HepG2 (cell line): ENCODE results near the gene USP30. TPM values are rescaled to one million over a fixed set of nuclear protein-coding genes. Genes with fewer than 3 reads are reported as not detected.

ENCODE experiments used
- ATAC-seq: fragments of 200-7000 bp; cut with Tn5 transposase; 3 replicates; pipeline ENCODE4 v1.9.1; 2020; ENCODE audit warnings: mild to moderate bottlenecking, moderate library complexity
- BruUV-seq: library from RNA; stranded (reverse); fragments of 400-500 nt; replicated peaks from 2 replicates; lab custom pipeline; 2021; lab: Mats Ljungman, UMichigan
- CTCF ChIA-PET: fragments of 300-600 bp; formaldehyde crosslinking; extraction: SDS; loops from one replicate; lab custom pipeline; 2021; ENCODE audit warnings: low total read pairs, inconsistent platforms, low intra/inter-chr PET ratio; lab: Yijun Ruan, JAX
- POLR2A ChIA-PET: fragments of 350-600 bp; sonication (Branson Sonifier 250); formaldehyde crosslinking; loops from one replicate; lab custom pipeline; 2020; ENCODE audit warnings: antibody characterized with exemption, inconsistent platforms; lab: Yijun Ruan, JAX
- DNase-seq: peaks from one replicate; pipeline ENCODE4 v3.0.0-alpha.2; 2015; ENCODE audit warnings: low spot score
- FAIRE-seq: peaks from 3 replicates; lab custom pipeline; 2011; peaks lifted over from hg19 to GRCh38; lab: Jason Lieb, UNC
- H2AFZ ChIP-seq: one replicate; pipeline ENCODE4 v1.6.1; 2011; ENCODE audit warnings: low read length, inconsistent platforms
- H3K27ac ChIP-seq: fragments of 300-600 bp; 3 replicates; pipeline ENCODE4 v1.8.0; 2011; ENCODE audit warnings: mixed run types, mild to moderate bottlenecking, mixed read lengths, low read length, inconsistent platforms; ENCODE audit not compliant: insufficient read depth; ENCODE audit errors: extremely low read length
- H3K27me3 ChIP-seq, 2 experiments: fragments of 200-600 bp in 1 of 2; 2 replicates in 1 of 2; 3 replicates in 1 of 2; pipeline versions ENCODE4 v1.6.0 to v1.8.0; 2011; ENCODE audit warnings: low read length in 2 of 2, mild to moderate bottlenecking in 2 of 2, moderate library complexity in 2 of 2, inconsistent platforms in 1 of 2; ENCODE audit not compliant: insufficient read depth in 2 of 2, control insufficient read depth in 1 of 2
- H3K36me3 ChIP-seq, 2 experiments: fragments of 200-600 bp in 1 of 2; replicated peaks in 1 of 2; 2 replicates in 1 of 2; 3 replicates in 1 of 2; pipeline versions ENCODE4 v1.5.1 to v1.8.0; 2011; ENCODE audit warnings: low read length in 2 of 2, inconsistent platforms in 1 of 2; ENCODE audit not compliant: insufficient read depth in 2 of 2, control insufficient read depth in 1 of 2
- H3K4me1 ChIP-seq: 2 replicates; pipeline ENCODE4 v1.5.1; 2012; ENCODE audit warnings: low read length, inconsistent platforms; ENCODE audit not compliant: insufficient read depth
- H3K4me2 ChIP-seq: 2 replicates; pipeline ENCODE4 v1.6.0; 2011; ENCODE audit warnings: low read depth, low read length, inconsistent platforms
- H3K4me3 ChIP-seq, 3 experiments: fragments of 200-600 bp in 1 of 3; sonication (generic), shearing (Covaris generic) in 1 of 3; replicated peaks in 1 of 3; 2 replicates each; pipeline ENCODE4 v1.5.1; 2011 to 2016; ENCODE audit warnings: low read length in 3 of 3, inconsistent platforms in 2 of 3, low read depth in 2 of 3, mild to moderate bottlenecking in 2 of 3, control low read depth in 1 of 3, mixed read lengths in 1 of 3; ENCODE audit not compliant: insufficient read depth in 1 of 3
- H3K79me2 ChIP-seq: one replicate; pipeline ENCODE4 v1.6.1; 2011; ENCODE audit warnings: low read length, inconsistent platforms; ENCODE audit not compliant: insufficient read depth
- H3K9ac ChIP-seq: 2 replicates; pipeline ENCODE4 v1.6.0; 2011; ENCODE audit warnings: mild to moderate bottlenecking, low read depth, low read length, inconsistent platforms; ENCODE audit not compliant: insufficient read depth
- H3K9me3 ChIP-seq: 2 replicates; pipeline ENCODE4 v1.5.1; 2012; ENCODE audit warnings: mild to moderate bottlenecking, low read length
- H4K20me1 ChIP-seq: 2 replicates; pipeline ENCODE4 v1.6.0; 2011; ENCODE audit warnings: inconsistent platforms, mild to moderate bottlenecking, low read length, moderate library complexity; ENCODE audit not compliant: insufficient read depth
- CEBPG ChIP-seq: IDR thresholded peaks from 2 replicates; pipeline ENCODE4 v1.6.1; 2016
- TEAD2 ChIP-seq: sonication (generic); formaldehyde crosslinking; IDR thresholded peaks from 2 replicates; pipeline ENCODE4 v1.9.0; 2021; ENCODE audit warnings: missing genetic modification reagents
- ZBTB8A ChIP-seq: sonication (generic); formaldehyde crosslinking; IDR thresholded peaks from 2 replicates; pipeline ENCODE4 v1.4.0; 2020; ENCODE audit warnings: mild to moderate bottlenecking, low read depth, missing genetic modification reagents, borderline replicate concordance
- ZKSCAN8 ChIP-seq: IDR thresholded peaks from 2 replicates; pipeline ENCODE4 v1.6.1; 2016; ENCODE audit warnings: borderline replicate concordance, missing genetic modification reagents, missing compliant biosample characterization
- ZNF17 ChIP-seq: sonication (generic); formaldehyde crosslinking; IDR thresholded peaks from 2 replicates; pipeline ENCODE4 v1.5.0; 2020; ENCODE audit warnings: mild to moderate bottlenecking, missing genetic modification reagents
- WGBS: methylation state at CpG from one replicate; pipeline ENCODE4 v1.1.6; 2017; ENCODE audit warnings: low lambda C conversion rate; 5-methylcytosine and 5-hydroxymethylcytosine counted together
- in situ Hi-C: cut with HindIII; loops from 2 replicates; pipeline ENCODE4 v1.10.0; 2017; ENCODE audit warnings: low pct_unique_long_range_greater_than_20kb; ENCODE audit not compliant: extremely low pct_ligation_motif_present
- intact Hi-C: fragments of 100-400 bp; cut with micrococcal nuclease; formaldehyde crosslinking; loops from one replicate; pipeline ENCODE4 v1.10.0; 2022; ENCODE audit not compliant: unreplicated experiment
- polyA plus RNA-seq, 8 experiments: library from polyadenylated mRNA; depleted of rRNA in 3 of 8; stranded (reverse) in 7 of 8; unstranded in 1 of 8; fragments of >200 nt; fragmentation: Illumina TruSeq in 4 of 8; extraction: Trizol in 4 of 8; gene quantifications; 2 replicates each; pipeline versions ENCODE4 v1.2.1 to v1.2.3, GENCODE V29; 2011 to 2016; ENCODE audit warnings: low read depth in 4 of 8, missing spikeins in 1 of 8, mixed read lengths in 1 of 8; ENCODE audit not compliant: insufficient read depth in 1 of 8
- total RNA-seq, 5 experiments: library from RNA; depleted of rRNA; stranded (reverse); fragments of >200 nt; fragmentation: Illumina TruSeq; extraction: Trizol; gene quantifications; 2 replicates each; pipeline ENCODE4 v1.2.3, GENCODE V29; 2016; ENCODE audit warnings: low read depth in 1 of 5
- TF ChIP-seq, protein P1 (sequence below): sonication (generic); formaldehyde crosslinking; conservative IDR thresholded peaks from 2 replicates; pipeline ENCODE4 v1.8.0; 2022; ENCODE audit warnings: missing genetic modification reagents
- TF ChIP-seq, protein P2 (sequence below), 2 experiments: sonication (generic) in 1 of 2; formaldehyde crosslinking in 1 of 2; IDR thresholded peaks; 2 replicates each; pipeline versions ENCODE4 v1.5.1 to v1.6.1; 2011 to 2020; ENCODE audit warnings: borderline replicate concordance in 1 of 2, low read depth in 1 of 2, low read length in 1 of 2, mild to moderate bottlenecking in 1 of 2, missing genetic modification reagents in 1 of 2, moderate library complexity in 1 of 2
- TF ChIP-seq, protein P3 (sequence below), 2 experiments: sonication (generic) in 1 of 2; formaldehyde crosslinking in 1 of 2; IDR thresholded peaks; 2 replicates each; pipeline versions ENCODE4 v1.6.1 to v1.9.0; 2014 to 2022; ENCODE audit warnings: antibody characterized with exemption in 1 of 2, borderline replicate concordance in 1 of 2, inconsistent platforms in 1 of 2, low read depth in 1 of 2, missing genetic modification reagents in 1 of 2
- TF ChIP-seq, protein P4 (sequence below): sonication (generic); formaldehyde crosslinking; IDR thresholded peaks from 2 replicates; pipeline ENCODE4 v1.5.0; 2020; ENCODE audit warnings: mild to moderate bottlenecking, missing genetic modification reagents
- TF ChIP-seq, protein P5 (sequence below): sonication (generic); formaldehyde crosslinking; IDR thresholded peaks from 2 replicates; pipeline ENCODE4 v1.5.0; 2020; ENCODE audit warnings: missing genetic modification reagents

Gene USP30
- total and polyA plus RNA-seq, 2 of the 13 experiments (the other 11 are each of a cell fraction or from before 2014, with no cell fraction given): 11.2 to 20.8 TPM

DNA sequence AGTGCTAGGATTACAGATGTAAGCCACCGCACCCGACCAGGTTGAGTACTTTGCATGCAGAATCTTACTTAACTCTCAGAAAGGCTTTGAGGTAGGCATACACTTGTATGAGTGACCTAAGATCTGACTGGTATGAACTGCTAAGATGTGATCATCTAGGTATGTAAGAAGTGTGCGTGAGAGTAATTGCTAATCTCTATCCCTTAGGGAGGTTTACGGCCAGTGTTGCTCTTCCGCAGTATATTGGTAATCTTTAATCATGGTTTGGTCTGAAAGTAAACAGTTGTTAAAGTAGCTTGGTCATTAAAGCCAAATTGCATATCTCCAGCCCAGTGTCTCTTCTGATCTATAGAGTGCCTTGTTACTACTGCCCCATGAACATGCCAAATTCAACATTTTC lies 52.8 kb downstream of the USP30 start:
- intact Hi-C loops: no loop called here
- no peak overlapping the region for H2AFZ ChIP-seq
- no peaks in the 10 kb centered on the region; the same call in 1 of the 2 replicates for H4K20me1 ChIP-seq
- H3K9ac ChIP-seq: no peak overlapping the region
- FAIRE-seq (no peak), DNase-seq (no peak), ATAC-seq (no peak)
- H3K9me3 ChIP-seq: no peaks in the 10 kb centered on the region
- ChIA-PET CTCF (no interaction called here), POLR2A (no interaction called here)
- H3K27ac ChIP-seq: no peak overlapping the region
- WGBS: 97% methylated on average over 5 of the region's 5 CpGs
- H3K36me3 ChIP-seq: peaks cover 28 to 71% of the 10 kb centered on the region in 2 experiments
- in situ Hi-C loops: no loop called here
- BruUV-seq: no TSS peak
- no peak overlapping the region for H3K4me2 ChIP-seq
- H3K79me2 ChIP-seq: peaks cover 2% of the 10 kb centered on the region
- no peaks in the 10 kb centered on the region for H3K27me3 ChIP-seq
- no peak overlapping the region for H3K4me3 ChIP-seq
- peaks cover 9% of the 10 kb centered on the region for H3K4me1 ChIP-seq
- TF ChIP-seq, protein P1, sequence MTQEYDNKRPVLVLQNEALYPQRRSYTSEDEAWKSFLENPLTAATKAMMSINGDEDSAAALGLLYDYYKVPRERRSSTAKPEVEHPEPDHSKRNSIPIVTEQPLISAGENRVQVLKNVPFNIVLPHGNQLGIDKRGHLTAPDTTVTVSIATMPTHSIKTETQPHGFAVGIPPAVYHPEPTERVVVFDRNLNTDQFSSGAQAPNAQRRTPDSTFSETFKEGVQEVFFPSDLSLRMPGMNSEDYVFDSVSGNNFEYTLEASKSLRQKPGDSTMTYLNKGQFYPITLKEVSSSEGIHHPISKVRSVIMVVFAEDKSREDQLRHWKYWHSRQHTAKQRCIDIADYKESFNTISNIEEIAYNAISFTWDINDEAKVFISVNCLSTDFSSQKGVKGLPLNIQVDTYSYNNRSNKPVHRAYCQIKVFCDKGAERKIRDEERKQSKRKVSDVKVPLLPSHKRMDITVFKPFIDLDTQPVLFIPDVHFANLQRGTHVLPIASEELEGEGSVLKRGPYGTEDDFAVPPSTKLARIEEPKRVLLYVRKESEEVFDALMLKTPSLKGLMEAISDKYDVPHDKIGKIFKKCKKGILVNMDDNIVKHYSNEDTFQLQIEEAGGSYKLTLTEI (CRISPR knock-in tag): no peak
- TF ChIP-seq, protein P2, sequence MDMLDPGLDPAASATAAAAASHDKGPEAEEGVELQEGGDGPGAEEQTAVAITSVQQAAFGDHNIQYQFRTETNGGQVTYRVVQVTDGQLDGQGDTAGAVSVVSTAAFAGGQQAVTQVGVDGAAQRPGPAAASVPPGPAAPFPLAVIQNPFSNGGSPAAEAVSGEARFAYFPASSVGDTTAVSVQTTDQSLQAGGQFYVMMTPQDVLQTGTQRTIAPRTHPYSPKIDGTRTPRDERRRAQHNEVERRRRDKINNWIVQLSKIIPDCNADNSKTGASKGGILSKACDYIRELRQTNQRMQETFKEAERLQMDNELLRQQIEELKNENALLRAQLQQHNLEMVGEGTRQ (IDR thresholded peaks at IDR 0.05; ENCODE audit: low read depth, low read length): no peak
- TF ChIP-seq, protein P2 (CRISPR knock-in tag; IDR thresholded peaks at IDR 0.05; ENCODE audit: borderline replicate concordance): no peak
- no peak for TF ChIP-seq ZBTB8A (CRISPR knock-in tag)
- TF ChIP-seq, protein P3, sequence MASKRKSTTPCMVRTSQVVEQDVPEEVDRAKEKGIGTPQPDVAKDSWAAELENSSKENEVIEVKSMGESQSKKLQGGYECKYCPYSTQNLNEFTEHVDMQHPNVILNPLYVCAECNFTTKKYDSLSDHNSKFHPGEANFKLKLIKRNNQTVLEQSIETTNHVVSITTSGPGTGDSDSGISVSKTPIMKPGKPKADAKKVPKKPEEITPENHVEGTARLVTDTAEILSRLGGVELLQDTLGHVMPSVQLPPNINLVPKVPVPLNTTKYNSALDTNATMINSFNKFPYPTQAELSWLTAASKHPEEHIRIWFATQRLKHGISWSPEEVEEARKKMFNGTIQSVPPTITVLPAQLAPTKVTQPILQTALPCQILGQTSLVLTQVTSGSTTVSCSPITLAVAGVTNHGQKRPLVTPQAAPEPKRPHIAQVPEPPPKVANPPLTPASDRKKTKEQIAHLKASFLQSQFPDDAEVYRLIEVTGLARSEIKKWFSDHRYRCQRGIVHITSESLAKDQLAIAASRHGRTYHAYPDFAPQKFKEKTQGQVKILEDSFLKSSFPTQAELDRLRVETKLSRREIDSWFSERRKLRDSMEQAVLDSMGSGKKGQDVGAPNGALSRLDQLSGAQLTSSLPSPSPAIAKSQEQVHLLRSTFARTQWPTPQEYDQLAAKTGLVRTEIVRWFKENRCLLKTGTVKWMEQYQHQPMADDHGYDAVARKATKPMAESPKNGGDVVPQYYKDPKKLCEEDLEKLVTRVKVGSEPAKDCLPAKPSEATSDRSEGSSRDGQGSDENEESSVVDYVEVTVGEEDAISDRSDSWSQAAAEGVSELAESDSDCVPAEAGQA (IDR thresholded peaks at IDR 0.05; ENCODE audit: low read depth): no peak
- TF ChIP-seq, protein P3 (CRISPR knock-in tag; IDR thresholded peaks at IDR 0.05; ENCODE audit: borderline replicate concordance): no peak
- TF ChIP-seq TEAD2 (CRISPR knock-in tag): no peak
- TF ChIP-seq, protein P4, sequence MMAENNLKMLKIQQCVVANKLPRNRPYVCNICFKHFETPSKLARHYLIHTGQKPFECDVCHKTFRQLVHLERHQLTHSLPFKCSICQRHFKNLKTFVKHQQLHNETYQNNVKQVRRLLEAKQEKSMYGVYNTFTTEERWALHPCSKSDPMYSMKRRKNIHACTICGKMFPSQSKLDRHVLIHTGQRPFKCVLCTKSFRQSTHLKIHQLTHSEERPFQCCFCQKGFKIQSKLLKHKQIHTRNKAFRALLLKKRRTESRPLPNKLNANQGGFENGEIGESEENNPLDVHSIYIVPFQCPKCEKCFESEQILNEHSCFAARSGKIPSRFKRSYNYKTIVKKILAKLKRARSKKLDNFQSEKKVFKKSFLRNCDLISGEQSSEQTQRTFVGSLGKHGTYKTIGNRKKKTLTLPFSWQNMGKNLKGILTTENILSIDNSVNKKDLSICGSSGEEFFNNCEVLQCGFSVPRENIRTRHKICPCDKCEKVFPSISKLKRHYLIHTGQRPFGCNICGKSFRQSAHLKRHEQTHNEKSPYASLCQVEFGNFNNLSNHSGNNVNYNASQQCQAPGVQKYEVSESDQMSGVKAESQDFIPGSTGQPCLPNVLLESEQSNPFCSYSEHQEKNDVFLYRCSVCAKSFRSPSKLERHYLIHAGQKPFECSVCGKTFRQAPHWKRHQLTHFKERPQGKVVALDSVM (CRISPR knock-in tag): no peak
- TF ChIP-seq, protein P5, sequence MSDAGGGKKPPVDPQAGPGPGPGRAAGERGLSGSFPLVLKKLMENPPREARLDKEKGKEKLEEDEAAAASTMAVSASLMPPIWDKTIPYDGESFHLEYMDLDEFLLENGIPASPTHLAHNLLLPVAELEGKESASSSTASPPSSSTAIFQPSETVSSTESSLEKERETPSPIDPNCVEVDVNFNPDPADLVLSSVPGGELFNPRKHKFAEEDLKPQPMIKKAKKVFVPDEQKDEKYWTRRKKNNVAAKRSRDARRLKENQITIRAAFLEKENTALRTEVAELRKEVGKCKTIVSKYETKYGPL: no peak
- TF ChIP-seq ZKSCAN8 (CRISPR knock-in tag): no peak
- no peak for TF ChIP-seq CEBPG (CRISPR knock-in tag)
- no peak for TF ChIP-seq ZNF17 (CRISPR knock-in tag)
